GM23338 (cell line): ENCODE results near the gene SIRPG.

Experiments
- CREB1 ChIP-seq: fragments of 250-450 bp; sonication (Bioruptor Pico); IDR thresholded peaks from 2 replicates; pipeline ENCODE4 v1.5.0; 2020; ENCODE audit warnings: low read depth, mild to moderate bottlenecking, moderate library complexity
- CTCF ChIP-seq, 2 experiments: fragments of 200-600 bp in 1 of 2; sonication (generic) in 1 of 2; conservative IDR thresholded peaks; 2 replicates each; pipeline versions ENCODE4 v1.5.1 to v1.6.1; 2016 to 2017; ENCODE audit warnings: antibody characterized with exemption in 2 of 2, low read depth in 2 of 2, mild to moderate bottlenecking in 2 of 2, moderate library complexity in 1 of 2
- EZH2phosphoT487 ChIP-seq: fragments of 200-600 bp; sonication (generic); IDR thresholded peaks from one replicate; pipeline ENCODE4 v1.8.1; 2018; ENCODE audit warnings: antibody characterized with exemption; ENCODE audit not compliant: unreplicated experiment

- TF ChIP-seq CTCF (conservative IDR thresholded peaks at IDR 0.05; ENCODE audit: low read depth in 2 of 2) (peak in 1 of 2 experiments; percentile 61; a peak in 3 of 4 replicates), EZH2phosphoT487 (no peak), CREB1 (CRISPR knock-in tag) (no peak)
Observed at GRCh38 chr20:1636621-1637020, 21.0 kb downstream of the SIRPG start.
